Measurements from ENCODE around the gene LPXN.

Gene LPXN

GRCh38 chr11:58562375-58562800 is 13.3 kb downstream of the LPXN start:
- H3K9me3 ChIP-seq (ENCODE audit: control insufficient read depth, insufficient read depth, low read length): no peaks in the 10 kb centered on the region
- H3K4me1 ChIP-seq (ENCODE audit: control insufficient read depth, insufficient read depth, low read length): no peaks in the 10 kb centered on the region
- H3K9ac ChIP-seq (ENCODE audit: low read depth, low read length): no peak overlapping the region
- H3K27me3 ChIP-seq (ENCODE audit: control insufficient read depth, insufficient read depth, low read length): no peaks in the 10 kb centered on the region
- H3K27ac ChIP-seq (ENCODE audit: low read depth, low read length): no peak overlapping the region
- no peak overlapping the region for H3K4me3 ChIP-seq (ENCODE audit: low read depth, low read length)
- no peaks in the 10 kb centered on the region for H3K36me3 ChIP-seq (ENCODE audit: control insufficient read depth, insufficient read depth, low read length)

GRCh38 chr11:58561394-58562098 is 14.1 kb downstream of the LPXN start:
- Histone ChIP-seq H3K27ac (ENCODE audit: low read depth, low read length) (no peak overlapping the region), H3K4me3 (ENCODE audit: low read depth, low read length) (no peak overlapping the region), H3K9ac (ENCODE audit: low read depth, low read length) (no peak overlapping the region), H3K27me3 (ENCODE audit: control insufficient read depth, insufficient read depth, low read length) (no peaks in the 10 kb centered on the region), H3K36me3 (ENCODE audit: control insufficient read depth, insufficient read depth, low read length) (no peaks in the 10 kb centered on the region), H3K9me3 (ENCODE audit: control insufficient read depth, insufficient read depth, low read length) (no peaks in the 10 kb centered on the region), H3K4me1 (ENCODE audit: control insufficient read depth, insufficient read depth, low read length) (no peaks in the 10 kb centered on the region)

GRCh38 chr11:58560842-58561241 is 14.8 kb downstream of the LPXN start:
- Histone ChIP-seq H3K27ac (ENCODE audit: low read depth, low read length) (no peak overlapping the region), H3K4me1 (ENCODE audit: control insufficient read depth, insufficient read depth, low read length) (no peaks in the 10 kb centered on the region), H3K27me3 (ENCODE audit: control insufficient read depth, insufficient read depth, low read length) (no peaks in the 10 kb centered on the region), H3K36me3 (ENCODE audit: control insufficient read depth, insufficient read depth, low read length) (no peaks in the 10 kb centered on the region), H3K4me3 (ENCODE audit: low read depth, low read length) (no peak overlapping the region), H3K9me3 (ENCODE audit: control insufficient read depth, insufficient read depth, low read length) (no peaks in the 10 kb centered on the region), H3K9ac (ENCODE audit: low read depth, low read length) (no peak overlapping the region)

- H3K4me3 ChIP-seq (ENCODE audit: low read depth, low read length): no peak overlapping the region
- H3K4me1 ChIP-seq (ENCODE audit: control insufficient read depth, insufficient read depth, low read length): no peaks in the 10 kb centered on the region
- no peaks in the 10 kb centered on the region for H3K9me3 ChIP-seq (ENCODE audit: control insufficient read depth, insufficient read depth, low read length)
- no peaks in the 10 kb centered on the region for H3K27me3 ChIP-seq (ENCODE audit: control insufficient read depth, insufficient read depth, low read length)
- H3K9ac ChIP-seq (ENCODE audit: low read depth, low read length): no peak overlapping the region
- H3K36me3 ChIP-seq (ENCODE audit: control insufficient read depth, insufficient read depth, low read length): no peaks in the 10 kb centered on the region; the same call in 1 of the 2 replicates
- H3K27ac ChIP-seq (ENCODE audit: low read depth, low read length): no peak overlapping the region
Observed at GRCh38 chr11:58549644-58550043, 26.0 kb downstream of the LPXN start.

DNA sequence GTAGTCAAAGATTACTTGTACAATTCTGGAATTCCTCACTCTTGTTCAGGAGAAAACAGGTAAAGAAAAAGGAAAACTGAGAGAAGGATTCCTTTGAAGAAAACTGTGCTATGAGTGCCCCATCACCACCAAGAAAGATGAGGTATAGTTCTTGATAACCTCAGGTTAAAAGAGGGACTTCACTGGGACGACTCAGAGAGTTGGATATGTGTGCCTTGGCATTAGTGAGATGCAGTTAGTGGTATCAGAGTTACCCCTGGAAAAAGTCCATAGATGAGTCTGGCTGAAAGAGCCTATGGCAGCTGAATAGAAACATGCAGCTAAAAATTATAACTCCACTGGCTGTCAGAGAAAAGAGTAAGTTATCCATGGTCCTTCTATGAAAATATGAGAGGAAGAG is 28.8 kb downstream of the LPXN start:
- no peaks in the 10 kb centered on the region; the same call in 1 of the 2 replicates for H3K36me3 ChIP-seq (ENCODE audit: control insufficient read depth, insufficient read depth, low read length)
- no peaks in the 10 kb centered on the region for H3K9me3 ChIP-seq (ENCODE audit: control insufficient read depth, insufficient read depth, low read length)
- no peaks in the 10 kb centered on the region for H3K4me1 ChIP-seq (ENCODE audit: control insufficient read depth, insufficient read depth, low read length)
- no peak overlapping the region for H3K27ac ChIP-seq (ENCODE audit: low read depth, low read length)
- no peaks in the 10 kb centered on the region for H3K27me3 ChIP-seq (ENCODE audit: control insufficient read depth, insufficient read depth, low read length)
- H3K4me3 ChIP-seq (ENCODE audit: low read depth, low read length): no peak overlapping the region
- H3K9ac ChIP-seq (ENCODE audit: low read depth, low read length): no peak overlapping the region

DNA sequence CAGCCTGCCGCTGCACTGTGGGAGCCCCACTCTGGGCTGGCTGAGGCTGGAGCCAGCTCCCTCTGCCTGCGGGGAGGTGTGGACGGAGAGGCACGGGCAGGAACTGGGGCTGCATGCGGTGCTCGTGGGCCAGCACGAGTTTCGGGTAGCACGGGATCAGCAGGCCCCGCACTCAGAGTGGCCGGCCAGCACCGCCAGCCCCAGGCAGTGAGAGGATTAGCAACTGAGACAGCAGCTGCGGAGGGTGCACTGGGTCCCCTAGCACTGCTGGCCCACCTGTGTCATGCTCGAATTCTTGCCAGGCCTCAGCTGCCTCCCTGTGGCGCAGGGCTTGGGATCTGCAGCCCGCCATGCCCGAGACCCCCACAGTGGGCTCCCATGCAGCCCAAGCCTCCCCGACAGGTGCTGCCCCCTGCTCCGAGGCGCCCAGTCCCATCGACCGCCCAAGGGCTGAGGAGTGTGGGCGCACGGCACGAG is 43.8 kb downstream of the LPXN start:
- Histone ChIP-seq H3K4me3 (ENCODE audit: low read depth, low read length) (no peak overlapping the region), H3K27me3 (ENCODE audit: control insufficient read depth, insufficient read depth, low read length) (no peaks in the 10 kb centered on the region), H3K4me1 (ENCODE audit: control insufficient read depth, insufficient read depth, low read length) (no peaks in the 10 kb centered on the region), H3K9ac (ENCODE audit: low read depth, low read length) (no peak overlapping the region), H3K27ac (ENCODE audit: low read depth, low read length) (no peak overlapping the region), H3K36me3 (ENCODE audit: control insufficient read depth, insufficient read depth, low read length) (no peaks in the 10 kb centered on the region), H3K9me3 (ENCODE audit: control insufficient read depth, insufficient read depth, low read length) (no peaks in the 10 kb centered on the region; the same call in 1 of the 2 replicates)

GRCh38 chr11:58530236-58530635 is 45.4 kb downstream of the LPXN start:
- Histone ChIP-seq H3K27ac (ENCODE audit: low read depth, low read length) (no peak overlapping the region), H3K4me3 (ENCODE audit: low read depth, low read length) (no peak overlapping the region), H3K36me3 (ENCODE audit: control insufficient read depth, insufficient read depth, low read length) (no peaks in the 10 kb centered on the region), H3K27me3 (ENCODE audit: control insufficient read depth, insufficient read depth, low read length) (no peaks in the 10 kb centered on the region), H3K9ac (ENCODE audit: low read depth, low read length) (no peak overlapping the region), H3K9me3 (ENCODE audit: control insufficient read depth, insufficient read depth, low read length) (no peaks in the 10 kb centered on the region; the same call in 1 of the 2 replicates), H3K4me1 (ENCODE audit: control insufficient read depth, insufficient read depth, low read length) (no peaks in the 10 kb centered on the region)

DNA sequence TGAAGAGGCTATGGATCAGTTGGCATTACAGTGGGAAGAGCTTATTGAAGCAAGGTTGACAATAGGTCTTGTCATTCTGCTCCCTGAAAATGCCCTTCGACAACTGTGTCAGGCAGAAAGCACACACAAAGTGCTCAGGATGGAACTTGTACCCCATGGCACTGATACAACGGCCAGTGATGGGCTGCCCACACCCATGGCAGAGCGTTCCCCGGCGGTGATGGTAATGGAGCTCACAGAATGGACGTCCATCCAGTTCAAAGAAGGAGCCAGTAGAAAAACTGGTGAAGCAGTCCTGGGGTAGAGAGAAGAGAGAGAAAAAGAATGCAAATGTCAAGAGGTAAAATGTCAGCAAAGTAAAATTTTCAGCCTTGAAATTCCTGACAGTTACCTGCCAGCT is 48.2 kb downstream of the LPXN start:
- Histone ChIP-seq H3K4me1 (ENCODE audit: control insufficient read depth, insufficient read depth, low read length) (peaks cover 6% of the 10 kb centered on the region), H3K27me3 (ENCODE audit: control insufficient read depth, insufficient read depth, low read length) (no peaks in the 10 kb centered on the region), H3K36me3 (ENCODE audit: control insufficient read depth, insufficient read depth, low read length) (no peaks in the 10 kb centered on the region), H3K27ac (ENCODE audit: low read depth, low read length) (no peak overlapping the region), H3K9ac (ENCODE audit: low read depth, low read length) (no peak overlapping the region), H3K9me3 (ENCODE audit: control insufficient read depth, insufficient read depth, low read length) (no peaks in the 10 kb centered on the region; the same call in 1 of the 2 replicates), H3K4me3 (ENCODE audit: low read depth, low read length) (no peak overlapping the region)

DNA sequence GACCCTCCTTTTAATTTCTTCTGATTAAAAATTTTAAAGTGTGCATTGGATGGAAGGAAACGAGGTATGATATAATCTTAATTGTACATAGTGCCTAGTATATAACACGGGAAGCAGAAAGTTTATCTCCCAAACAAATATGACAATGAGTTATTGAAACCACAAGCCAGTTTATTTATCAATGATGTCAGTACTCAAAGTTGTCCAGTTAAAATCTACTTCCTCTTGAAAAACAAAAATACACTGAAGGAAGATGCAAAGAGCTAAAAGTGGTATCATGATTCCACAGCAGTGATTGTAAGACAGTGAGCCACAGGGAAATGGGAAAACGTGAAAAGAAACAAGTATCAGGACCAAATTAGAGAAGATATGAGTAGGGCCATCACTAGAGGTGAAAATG is 48.9 kb downstream of the LPXN start:
- H3K27me3 ChIP-seq (ENCODE audit: control insufficient read depth, insufficient read depth, low read length): no peaks in the 10 kb centered on the region
- no peak overlapping the region for H3K27ac ChIP-seq (ENCODE audit: low read depth, low read length)
- peaks cover 6% of the 10 kb centered on the region for H3K4me1 ChIP-seq (ENCODE audit: control insufficient read depth, insufficient read depth, low read length)
- H3K36me3 ChIP-seq (ENCODE audit: control insufficient read depth, insufficient read depth, low read length): no peaks in the 10 kb centered on the region
- H3K9ac ChIP-seq (ENCODE audit: low read depth, low read length): no peak overlapping the region
- H3K4me3 ChIP-seq (ENCODE audit: low read depth, low read length): no peak overlapping the region
- H3K9me3 ChIP-seq (ENCODE audit: control insufficient read depth, insufficient read depth, low read length): no peaks in the 10 kb centered on the region; the same call in 1 of the 2 replicates

DNA sequence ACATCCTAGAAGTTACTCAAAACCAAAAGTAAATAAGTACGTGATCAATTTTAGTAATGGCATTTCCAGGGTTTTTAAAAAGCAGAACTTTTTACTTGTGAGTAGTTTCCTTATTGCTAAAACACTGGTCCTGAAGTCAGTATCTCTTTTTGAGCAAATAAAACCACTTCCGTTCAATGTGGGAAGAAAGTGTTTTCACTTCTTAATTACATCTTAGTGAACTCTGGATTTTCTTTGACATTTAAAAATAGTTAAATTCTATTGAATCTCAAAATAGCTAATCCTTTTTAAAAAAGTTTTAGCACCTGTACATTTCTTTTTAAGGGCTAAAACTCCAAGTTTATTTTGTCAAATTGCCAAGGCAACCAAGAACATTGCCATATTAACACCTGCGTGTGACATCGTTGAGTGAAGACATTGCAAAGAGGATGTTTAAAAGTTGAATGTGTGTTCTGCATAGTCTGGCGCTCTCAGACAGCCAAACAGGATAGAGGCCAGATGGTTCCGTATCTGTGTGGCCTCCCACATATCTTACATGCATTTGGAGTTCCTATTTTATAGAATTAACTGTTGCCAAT is 50.5 kb downstream of the LPXN start:
- Histone ChIP-seq H3K27ac (ENCODE audit: low read depth, low read length) (no peak overlapping the region), H3K9ac (ENCODE audit: low read depth, low read length) (no peak overlapping the region), H3K4me1 (ENCODE audit: control insufficient read depth, insufficient read depth, low read length) (peaks cover 6% of the 10 kb centered on the region), H3K27me3 (ENCODE audit: control insufficient read depth, insufficient read depth, low read length) (no peaks in the 10 kb centered on the region), H3K4me3 (ENCODE audit: low read depth, low read length) (no peak overlapping the region), H3K36me3 (ENCODE audit: control insufficient read depth, insufficient read depth, low read length) (no peaks in the 10 kb centered on the region), H3K9me3 (ENCODE audit: control insufficient read depth, insufficient read depth, low read length) (no peaks in the 10 kb centered on the region)

DNA sequence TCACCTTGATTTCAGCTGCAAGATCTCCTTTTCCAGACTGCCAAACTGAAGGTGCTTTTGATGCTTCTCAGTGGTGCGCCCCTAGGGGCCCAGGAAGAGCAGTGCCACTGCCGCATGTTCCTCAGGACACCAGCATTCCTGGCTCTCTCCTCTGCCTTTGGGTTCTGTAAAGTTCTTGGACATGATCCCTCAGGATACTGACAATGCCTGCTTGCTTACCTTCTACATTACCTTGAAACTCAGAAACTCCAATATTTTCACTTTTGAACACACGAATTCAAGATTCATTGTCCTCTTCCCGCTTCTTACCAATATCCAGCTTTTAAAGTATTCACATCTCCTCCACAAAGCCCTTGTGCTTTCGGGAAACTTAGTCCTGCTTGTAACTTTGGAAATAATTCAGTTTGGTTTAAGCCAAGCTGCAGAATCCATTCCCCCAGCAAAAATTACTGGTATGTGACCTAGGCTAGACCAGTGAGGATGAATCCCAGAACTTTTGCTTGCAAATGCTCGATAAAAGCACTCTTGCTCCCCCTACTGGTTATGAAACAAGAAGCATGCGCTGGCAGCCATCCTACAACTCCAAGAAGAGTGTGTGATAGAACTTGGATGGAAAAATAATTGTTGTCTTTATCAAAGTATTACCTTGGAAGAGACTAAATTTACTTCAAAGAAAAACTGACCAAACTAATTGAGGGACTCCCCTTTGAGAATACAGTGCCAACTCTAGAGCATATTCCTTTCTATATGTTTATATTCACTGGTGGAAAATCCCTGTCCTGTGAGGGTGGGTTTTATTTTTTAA is 51.2 kb downstream of the LPXN start:
- no peak overlapping the region for H3K27ac ChIP-seq (ENCODE audit: low read depth, low read length)
- H3K9ac ChIP-seq (ENCODE audit: low read depth, low read length): no peak overlapping the region
- H3K27me3 ChIP-seq (ENCODE audit: control insufficient read depth, insufficient read depth, low read length): no peaks in the 10 kb centered on the region
- H3K4me1 ChIP-seq (ENCODE audit: control insufficient read depth, insufficient read depth, low read length): peaks cover 6% of the 10 kb centered on the region
- H3K4me3 ChIP-seq (ENCODE audit: low read depth, low read length): peak overlapping the region; percentile 54
- H3K36me3 ChIP-seq (ENCODE audit: control insufficient read depth, insufficient read depth, low read length): no peaks in the 10 kb centered on the region
- H3K9me3 ChIP-seq (ENCODE audit: control insufficient read depth, insufficient read depth, low read length): no peaks in the 10 kb centered on the region
